ENCODE measurements around the gene NFKBIZ. TPM values are rescaled to one million over a fixed set of nuclear protein-coding genes. Genes with fewer than 3 reads are reported as not detected.

Gene NFKBIZ
- polyA plus RNA-seq, 1 of the 3 experiments (the other 2 are of a cell fraction), result 59.9 TPM

GRCh38 chr3:101827211-101828174 is 21.8 kb upstream of the NFKBIZ start:
- peak overlapping the region; percentile 83 for H3K9ac ChIP-seq
- ChIA-PET POLR2A (no interaction called here), CTCF (interaction anchor here (0.7 to 1.4 kb wide), 5 partner anchors 14 to 402 kb away, joined by 3 to 5 read pairs (median 4); no protein-coding TSS in a partner anchor)
- H3K4me1 ChIP-seq (ENCODE audit: control insufficient read depth in 1 of 2, insufficient read depth in 2 of 2, low read depth in 1 of 2, low read length in 1 of 2), result peaks cover 6 to 16% of the 10 kb centered on the region in 2 experiments
- no peaks in the 10 kb centered on the region for H3K27me3 ChIP-seq (ENCODE audit: insufficient read depth)
- H3K79me2 ChIP-seq (ENCODE audit: insufficient read depth), result peaks cover 11% of the 10 kb centered on the region; the same call in 1 of the 2 replicates
- no peaks in the 10 kb centered on the region for H4K20me1 ChIP-seq (ENCODE audit: insufficient read depth)
- H2AFZ ChIP-seq (ENCODE audit: low read depth), result peak overlapping the region; percentile 92
- H3K4me3 ChIP-seq (ENCODE audit: low read depth in 2 of 2, low read length in 1 of 2), result peak overlapping the region; percentile 50 to 63
- WGBS (ENCODE audit: low lambda C conversion rate), result 21% methylated on average over 26 of the region's 30 CpGs
- H3F3A ChIP-seq (replicated peaks; ENCODE audit: insufficient read depth), result peaks cover 17% of the 10 kb centered on the region
- no peaks in the 10 kb centered on the region for H3K9me2 ChIP-seq
- peak; percentile 41 for DNase-seq
- H3K27ac ChIP-seq (ENCODE audit: low read depth in 2 of 2, low read length in 1 of 2), result peak overlapping the region; percentile 78 to 88
- no peaks in the 10 kb centered on the region for H3K9me3 ChIP-seq
- H3K36me3 ChIP-seq (replicated peaks in 1 of 2; ENCODE audit: control insufficient read depth in 1 of 2, insufficient read depth in 2 of 2, low read length in 1 of 2), result peaks cover 0 to 6% of the 10 kb centered on the region in 2 experiments
- H3K4me2 ChIP-seq, result peak overlapping the region; percentile 90
- no peak for TF ChIP-seq TCF12 (IDR thresholded peaks at IDR 0.05)
- TF ChIP-seq NFIC (IDR thresholded peaks at IDR 0.05; ENCODE audit: borderline replicate concordance), result no peak; the same call in 1 of the 2 replicates
- TF ChIP-seq RXRA (IDR thresholded peaks at IDR 0.05; ENCODE audit: borderline replicate concordance, low read depth), result no peak
- no peak; a peak in 1 of 4 replicates for TF ChIP-seq EP300 (IDR thresholded peaks at IDR 0.05; ENCODE audit: borderline replicate concordance in 1 of 2, low read depth in 1 of 2, low read length in 1 of 2)
- TF ChIP-seq IRF3 (IDR thresholded peaks at IDR 0.05; ENCODE audit: low read depth, low read length), result no peak
- no peak for TF ChIP-seq JUND (IDR thresholded peaks at IDR 0.05)
- no peak for TF ChIP-seq USF1 (IDR thresholded peaks at IDR 0.05; ENCODE audit: borderline replicate concordance, low read depth)
- TF ChIP-seq TEAD4 (IDR thresholded peaks at IDR 0.05; ENCODE audit: borderline replicate concordance, insufficient read depth), result no peak
- TF ChIP-seq SMC3 (IDR thresholded peaks at IDR 0.05; ENCODE audit: low read depth, low read length), result no peak
- no peak for TF ChIP-seq RAD21 (IDR thresholded peaks at IDR 0.05; ENCODE audit: low read length)
- TF ChIP-seq REST (IDR thresholded peaks at IDR 0.05; ENCODE audit: low read depth, low read length), result no peak
- TF ChIP-seq FOSL2 (IDR thresholded peaks at IDR 0.05; ENCODE audit: borderline replicate concordance, low read depth), result no peak
- TF ChIP-seq POLR2AphosphoS5 (IDR thresholded peaks at IDR 0.05; ENCODE audit: low read depth, low read length), result peak; percentile 32; the same call in 1 of the 2 replicates
- TF ChIP-seq EZH2phosphoT487 (IDR thresholded peaks at IDR 0.05; ENCODE audit: borderline replicate concordance, low read depth), result no peak
- peak; percentile 35; the same call in 1 of the 2 replicates for TF ChIP-seq MXI1 (IDR thresholded peaks at IDR 0.05; ENCODE audit: low read depth, low read length)
- no peak for TF ChIP-seq ELF1 (IDR thresholded peaks at IDR 0.05)
- TF ChIP-seq FOXM1 (IDR thresholded peaks at IDR 0.05; ENCODE audit: low read depth), result no peak
- no peak for TF ChIP-seq ZBTB33 (IDR thresholded peaks at IDR 0.05; ENCODE audit: borderline replicate concordance, low read depth)
- no peak for TF ChIP-seq GABPA (IDR thresholded peaks at IDR 0.05; ENCODE audit: low read depth)
- no peak for TF ChIP-seq CHD2 (IDR thresholded peaks at IDR 0.05; ENCODE audit: low read length, partially characterized antibody)
- TF ChIP-seq RFX5 (IDR thresholded peaks at IDR 0.05; ENCODE audit: low read length), result no peak
- TF ChIP-seq RCOR1 (IDR thresholded peaks at IDR 0.05; ENCODE audit: low read length), result no peak
- no peak for TF ChIP-seq GATA2 (CRISPR knock-in tag; IDR thresholded peaks at IDR 0.05)
- TF ChIP-seq MEF2A (IDR thresholded peaks at IDR 0.05; ENCODE audit: borderline replicate concordance, low read depth), result no peak
- peak; percentile 94 for TF ChIP-seq MAX (IDR thresholded peaks at IDR 0.05; ENCODE audit: low read depth)
- TF ChIP-seq YY1 (IDR thresholded peaks at IDR 0.05; ENCODE audit: low read depth), result 0 out of 2 replicates have a peak, but pooled peaks have one; percentile 37

Data from SK-N-SH (cell line).